H1 (cell line): ENCODE results near the gene DGKK. TPM values are rescaled to one million over a fixed set of nuclear protein-coding genes. Genes with fewer than 3 reads are reported as not detected.

Source experiments
- BACH1 ChIP-seq: IDR thresholded peaks from 2 replicates; pipeline ENCODE4 v1.6.1; 2012; ENCODE audit warnings: low read length, improper control_type of control experiment
- CEBPB ChIP-seq: IDR thresholded peaks from 2 replicates; pipeline ENCODE4 v1.6.1; 2012; ENCODE audit warnings: low read depth, low read length
- CREB1 ChIP-seq: IDR thresholded peaks from 2 replicates; pipeline ENCODE4 v1.6.1; 2012; ENCODE audit warnings: inconsistent platforms
- KDM1A ChIP-seq: fragments of 200-600, 300-600 bp; sonication (generic); IDR thresholded peaks from 2 replicates; pipeline ENCODE4 v1.7.1; 2016; ENCODE audit warnings: mild to moderate bottlenecking, low read length, borderline replicate concordance
- MAFK ChIP-seq: IDR thresholded peaks from 2 replicates; pipeline ENCODE4 v1.6.1; 2012; ENCODE audit warnings: low read depth, mild to moderate bottlenecking, improper control_type of control experiment, low read length
- POLR2AphosphoS5 ChIP-seq: IDR thresholded peaks from 2 replicates; pipeline ENCODE4 v1.6.1; 2011; ENCODE audit warnings: low read depth, low read length
- SP2 ChIP-seq: IDR thresholded peaks from 2 replicates; pipeline ENCODE4 v1.6.1; 2012; ENCODE audit warnings: mild to moderate bottlenecking, low read length, inconsistent platforms
- SP4 ChIP-seq: IDR thresholded peaks from 2 replicates; pipeline ENCODE4 v1.6.1; 2012; ENCODE audit warnings: low read length, inconsistent platforms
- SRF ChIP-seq: IDR thresholded peaks from 2 replicates; pipeline ENCODE4 v1.6.1; 2011; ENCODE audit warnings: mild to moderate bottlenecking, low read depth, low read length, moderate library complexity
- polyA plus RNA-seq, 7 experiments: library from polyadenylated mRNA; depleted of rRNA in 3 of 7; stranded (reverse) in 5 of 7; unstranded in 2 of 7; fragments of >200 nt in 5 of 7; fragments of 200-250 nt in 2 of 7; gene quantifications; 1 replicate in 5 of 7; 2 replicates in 1 of 7; 4 replicates in 1 of 7; pipeline versions ENCODE4 v1.2.1 to v1.2.3, GENCODE V29; 2011 to 2013; ENCODE audit warnings: missing spikeins in 2 of 7, mixed read lengths in 2 of 7
- total RNA-seq: library from RNA; stranded (reverse); fragmentation: NEBNext Ultra II Directional; extraction: Animal tissue kit (Norgen Biotek cat#: 25700); gene quantifications from 2 replicates; pipeline ENCODE4 v1.2.1, GENCODE V29; 2021
- TF ChIP-seq, protein P1 (sequence below): fragments of 300-600 bp; sonication (generic); IDR thresholded peaks from 2 replicates; pipeline ENCODE4 v1.7.1; 2012; ENCODE audit warnings: low read length, moderate library complexity, mild to moderate bottlenecking, inconsistent platforms; ENCODE audit not compliant: insufficient replicate concordance

Gene DGKK
- total and polyA plus RNA-seq, 2 of the 8 experiments (the other 6 are each of a cell fraction or from before 2014, with no cell fraction given), result 4.9 to 19.2 TPM

DNA sequence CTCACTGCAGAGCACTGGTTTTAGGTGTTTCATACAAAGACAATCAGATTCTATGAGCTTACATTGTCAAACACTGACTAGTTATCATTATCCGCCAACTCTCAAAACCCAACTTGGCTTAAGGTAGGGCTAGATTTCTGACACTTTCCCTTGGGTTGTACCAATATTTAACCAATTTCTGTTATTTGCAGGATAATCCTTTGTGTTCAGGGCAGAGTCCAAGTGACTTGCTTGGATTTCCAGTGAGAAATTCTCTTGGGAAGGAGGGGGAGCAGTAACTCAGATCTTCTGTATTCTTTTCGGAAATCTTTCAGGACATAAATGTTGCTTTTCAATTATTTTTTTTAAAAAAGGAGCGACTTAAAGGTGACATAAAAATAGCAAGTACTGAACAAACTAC lies 23.1 kb downstream of the DGKK start (continued):
- TF ChIP-seq, protein P1, sequence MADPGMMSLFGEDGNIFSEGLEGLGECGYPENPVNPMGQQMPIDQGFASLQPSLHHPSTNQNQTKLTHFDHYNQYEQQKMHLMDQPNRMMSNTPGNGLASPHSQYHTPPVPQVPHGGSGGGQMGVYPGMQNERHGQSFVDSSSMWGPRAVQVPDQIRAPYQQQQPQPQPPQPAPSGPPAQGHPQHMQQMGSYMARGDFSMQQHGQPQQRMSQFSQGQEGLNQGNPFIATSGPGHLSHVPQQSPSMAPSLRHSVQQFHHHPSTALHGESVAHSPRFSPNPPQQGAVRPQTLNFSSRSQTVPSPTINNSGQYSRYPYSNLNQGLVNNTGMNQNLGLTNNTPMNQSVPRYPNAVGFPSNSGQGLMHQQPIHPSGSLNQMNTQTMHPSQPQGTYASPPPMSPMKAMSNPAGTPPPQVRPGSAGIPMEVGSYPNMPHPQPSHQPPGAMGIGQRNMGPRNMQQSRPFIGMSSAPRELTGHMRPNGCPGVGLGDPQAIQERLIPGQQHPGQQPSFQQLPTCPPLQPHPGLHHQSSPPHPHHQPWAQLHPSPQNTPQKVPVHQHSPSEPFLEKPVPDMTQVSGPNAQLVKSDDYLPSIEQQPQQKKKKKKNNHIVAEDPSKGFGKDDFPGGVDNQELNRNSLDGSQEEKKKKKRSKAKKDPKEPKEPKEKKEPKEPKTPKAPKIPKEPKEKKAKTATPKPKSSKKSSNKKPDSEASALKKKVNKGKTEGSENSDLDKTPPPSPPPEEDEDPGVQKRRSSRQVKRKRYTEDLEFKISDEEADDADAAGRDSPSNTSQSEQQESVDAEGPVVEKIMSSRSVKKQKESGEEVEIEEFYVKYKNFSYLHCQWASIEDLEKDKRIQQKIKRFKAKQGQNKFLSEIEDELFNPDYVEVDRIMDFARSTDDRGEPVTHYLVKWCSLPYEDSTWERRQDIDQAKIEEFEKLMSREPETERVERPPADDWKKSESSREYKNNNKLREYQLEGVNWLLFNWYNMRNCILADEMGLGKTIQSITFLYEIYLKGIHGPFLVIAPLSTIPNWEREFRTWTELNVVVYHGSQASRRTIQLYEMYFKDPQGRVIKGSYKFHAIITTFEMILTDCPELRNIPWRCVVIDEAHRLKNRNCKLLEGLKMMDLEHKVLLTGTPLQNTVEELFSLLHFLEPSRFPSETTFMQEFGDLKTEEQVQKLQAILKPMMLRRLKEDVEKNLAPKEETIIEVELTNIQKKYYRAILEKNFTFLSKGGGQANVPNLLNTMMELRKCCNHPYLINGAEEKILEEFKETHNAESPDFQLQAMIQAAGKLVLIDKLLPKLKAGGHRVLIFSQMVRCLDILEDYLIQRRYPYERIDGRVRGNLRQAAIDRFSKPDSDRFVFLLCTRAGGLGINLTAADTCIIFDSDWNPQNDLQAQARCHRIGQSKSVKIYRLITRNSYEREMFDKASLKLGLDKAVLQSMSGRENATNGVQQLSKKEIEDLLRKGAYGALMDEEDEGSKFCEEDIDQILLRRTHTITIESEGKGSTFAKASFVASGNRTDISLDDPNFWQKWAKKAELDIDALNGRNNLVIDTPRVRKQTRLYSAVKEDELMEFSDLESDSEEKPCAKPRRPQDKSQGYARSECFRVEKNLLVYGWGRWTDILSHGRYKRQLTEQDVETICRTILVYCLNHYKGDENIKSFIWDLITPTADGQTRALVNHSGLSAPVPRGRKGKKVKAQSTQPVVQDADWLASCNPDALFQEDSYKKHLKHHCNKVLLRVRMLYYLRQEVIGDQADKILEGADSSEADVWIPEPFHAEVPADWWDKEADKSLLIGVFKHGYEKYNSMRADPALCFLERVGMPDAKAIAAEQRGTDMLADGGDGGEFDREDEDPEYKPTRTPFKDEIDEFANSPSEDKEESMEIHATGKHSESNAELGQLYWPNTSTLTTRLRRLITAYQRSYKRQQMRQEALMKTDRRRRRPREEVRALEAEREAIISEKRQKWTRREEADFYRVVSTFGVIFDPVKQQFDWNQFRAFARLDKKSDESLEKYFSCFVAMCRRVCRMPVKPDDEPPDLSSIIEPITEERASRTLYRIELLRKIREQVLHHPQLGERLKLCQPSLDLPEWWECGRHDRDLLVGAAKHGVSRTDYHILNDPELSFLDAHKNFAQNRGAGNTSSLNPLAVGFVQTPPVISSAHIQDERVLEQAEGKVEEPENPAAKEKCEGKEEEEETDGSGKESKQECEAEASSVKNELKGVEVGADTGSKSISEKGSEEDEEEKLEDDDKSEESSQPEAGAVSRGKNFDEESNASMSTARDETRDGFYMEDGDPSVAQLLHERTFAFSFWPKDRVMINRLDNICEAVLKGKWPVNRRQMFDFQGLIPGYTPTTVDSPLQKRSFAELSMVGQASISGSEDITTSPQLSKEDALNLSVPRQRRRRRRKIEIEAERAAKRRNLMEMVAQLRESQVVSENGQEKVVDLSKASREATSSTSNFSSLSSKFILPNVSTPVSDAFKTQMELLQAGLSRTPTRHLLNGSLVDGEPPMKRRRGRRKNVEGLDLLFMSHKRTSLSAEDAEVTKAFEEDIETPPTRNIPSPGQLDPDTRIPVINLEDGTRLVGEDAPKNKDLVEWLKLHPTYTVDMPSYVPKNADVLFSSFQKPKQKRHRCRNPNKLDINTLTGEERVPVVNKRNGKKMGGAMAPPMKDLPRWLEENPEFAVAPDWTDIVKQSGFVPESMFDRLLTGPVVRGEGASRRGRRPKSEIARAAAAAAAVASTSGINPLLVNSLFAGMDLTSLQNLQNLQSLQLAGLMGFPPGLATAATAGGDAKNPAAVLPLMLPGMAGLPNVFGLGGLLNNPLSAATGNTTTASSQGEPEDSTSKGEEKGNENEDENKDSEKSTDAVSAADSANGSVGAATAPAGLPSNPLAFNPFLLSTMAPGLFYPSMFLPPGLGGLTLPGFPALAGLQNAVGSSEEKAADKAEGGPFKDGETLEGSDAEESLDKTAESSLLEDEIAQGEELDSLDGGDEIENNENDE, result no peak
- TF ChIP-seq SP2, result no peak
- TF ChIP-seq BACH1, result no peak
- no peak for TF ChIP-seq SP4
- no peak for TF ChIP-seq SRF
- TF ChIP-seq MAFK, result no peak
- no peak for TF ChIP-seq CEBPB
- no peak for TF ChIP-seq KDM1A
- TF ChIP-seq CREB1, result no peak
- TF ChIP-seq POLR2AphosphoS5, result no peak
- TF ChIP-seq, all 59 proteins: peak for 0
